Vagina (tissue), 2 donors: Measurements from ENCODE around the gene ATP8A2.

ENCODE experiments used
- CTCF ChIP-seq, 3 experiments: fragments of 450-650 bp in 2 of 3; fragments of 200-600 bp in 1 of 3; sonication (generic) in 1 of 3; IDR thresholded peaks; one replicate each; pipeline ENCODE4 v1.5.1; 2017 to 2019; ENCODE audit warnings: antibody characterized with exemption in 3 of 3, mild to moderate bottlenecking in 2 of 3, moderate library complexity in 2 of 3
- POLR2A ChIP-seq, 2 donors: fragments of 450-650 bp; IDR thresholded peaks; one replicate each; pipeline ENCODE4 v1.6.1; 2017; ENCODE audit warnings: antibody characterized with exemption in 2 of 2, mild to moderate bottlenecking in 2 of 2, moderate library complexity in 2 of 2
- POLR2AphosphoS5 ChIP-seq, 2 donors: sonication (generic); formaldehyde crosslinking; IDR thresholded peaks; one replicate each; pipeline ENCODE4 v1.9.0; 2017; ENCODE audit warnings: antibody characterized with exemption in 2 of 2, mild to moderate bottlenecking in 2 of 2, low read depth in 1 of 2; ENCODE audit not compliant: insufficient read depth in 1 of 2

DNA sequence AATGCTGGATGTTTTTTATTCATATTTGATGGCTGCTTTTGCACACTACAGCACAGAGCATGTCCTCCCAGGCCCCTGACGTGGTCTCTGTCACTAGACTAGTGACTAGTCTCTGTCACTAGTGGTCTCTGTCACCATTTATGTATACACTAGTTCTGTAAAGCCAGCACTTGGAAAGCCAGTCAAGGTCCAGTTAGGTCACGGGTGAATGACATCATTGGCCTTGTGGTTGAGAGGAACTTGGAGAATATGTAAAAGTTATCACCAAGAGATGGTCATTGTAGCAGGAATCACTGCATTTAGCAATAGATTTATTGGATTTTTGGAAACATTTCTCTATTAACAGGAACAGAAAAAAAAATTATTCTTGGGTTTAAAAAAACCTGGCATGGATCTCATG, 607.2 kb downstream of the ATP8A2 start:
- TF ChIP-seq CTCF (IDR thresholded peaks at IDR 0.05) (no peak), POLR2AphosphoS5 (IDR thresholded peaks at IDR 0.05; ENCODE audit: insufficient read depth in 1 of 2, low read depth in 1 of 2) (no peak), POLR2A (IDR thresholded peaks at IDR 0.05) (no peak)
